GM19455 (cell line): ENCODE results near the gene SAAL1.
A peak's percentile ranks its signal among the peaks of the same experiment; 100 is the strongest.
"Not testable (repeated sequence)": the region's sequence is repeated elsewhere in the genome, so short reads cannot be mapped to it uniquely, and the experiment has no call there.

Experiments used
- ATAC-seq: cut with Tn5 transposase; IDR thresholded peaks from one replicate; pipeline ENCODE4 v1.9.1; 2021; ENCODE audit not compliant: unreplicated experiment

Gene SAAL1

GRCh38 chr11:18105802-18106574 is at the start of gene SAAL1:
TSS of gene SAAL1 (minus strand) at chr11:18106082. CDS start at chr11:18106041, 41 bp downstream.
- ATAC-seq = peak; percentile 93

DNA sequence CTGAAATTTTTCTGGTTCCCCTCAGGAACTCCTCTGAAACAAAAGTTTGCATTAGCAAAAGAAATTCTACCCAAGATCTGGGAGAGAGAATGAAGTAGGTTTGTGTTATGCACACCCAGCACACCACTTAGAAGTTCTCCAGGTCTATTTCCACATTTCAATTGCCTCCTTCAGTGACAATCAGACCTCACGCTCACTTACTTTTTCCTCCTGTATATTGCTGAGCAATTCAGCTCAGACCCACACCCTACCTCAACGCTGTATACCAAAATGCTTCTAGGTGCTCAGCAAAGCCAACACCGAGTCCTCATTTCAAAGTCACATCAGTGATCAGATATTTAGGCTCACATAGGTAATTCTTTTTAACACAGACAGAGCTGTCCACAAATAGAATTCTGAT is 45.7 kb upstream of the SAAL1 start:
- no peak for ATAC-seq

DNA sequence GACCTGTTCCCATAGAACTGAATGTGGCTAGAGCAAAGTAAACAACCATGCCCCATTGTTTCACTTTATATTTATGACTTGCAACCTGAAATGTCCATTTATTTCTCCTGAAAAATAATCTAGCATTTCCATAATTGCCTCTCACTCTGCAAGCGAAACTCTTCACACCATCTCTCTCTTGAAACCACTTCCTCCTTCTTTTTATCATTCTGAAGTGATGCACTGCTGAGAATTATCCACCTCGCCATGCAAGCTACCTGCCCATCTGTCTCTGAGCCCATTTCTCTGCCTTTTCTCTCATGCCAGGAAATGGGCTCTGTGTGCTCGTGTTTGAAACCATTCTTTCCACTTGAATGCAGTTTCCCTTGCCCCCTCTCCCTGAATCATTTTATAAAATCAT is 40.0 kb upstream of the SAAL1 start:
- ATAC-seq = no peak

DNA sequence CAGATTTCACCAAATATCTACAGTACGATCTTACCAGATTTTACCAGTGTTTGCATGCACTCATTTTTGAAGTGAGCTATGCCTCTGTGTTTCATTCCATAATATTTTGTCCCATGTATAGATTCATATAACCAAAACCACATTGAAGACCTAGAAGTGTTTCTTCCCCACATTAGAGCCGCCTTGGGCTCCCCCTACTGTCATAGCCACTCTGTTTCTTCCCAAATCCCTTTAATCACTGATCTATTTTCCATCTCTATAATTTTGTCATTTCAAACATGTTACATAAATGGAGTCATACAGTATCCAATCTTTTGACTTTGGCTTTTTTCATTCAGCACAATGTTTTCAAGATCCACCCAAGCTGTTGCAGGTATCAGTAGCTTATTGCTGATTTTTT is 39.1 kb upstream of the SAAL1 start:
- no peak for ATAC-seq

DNA sequence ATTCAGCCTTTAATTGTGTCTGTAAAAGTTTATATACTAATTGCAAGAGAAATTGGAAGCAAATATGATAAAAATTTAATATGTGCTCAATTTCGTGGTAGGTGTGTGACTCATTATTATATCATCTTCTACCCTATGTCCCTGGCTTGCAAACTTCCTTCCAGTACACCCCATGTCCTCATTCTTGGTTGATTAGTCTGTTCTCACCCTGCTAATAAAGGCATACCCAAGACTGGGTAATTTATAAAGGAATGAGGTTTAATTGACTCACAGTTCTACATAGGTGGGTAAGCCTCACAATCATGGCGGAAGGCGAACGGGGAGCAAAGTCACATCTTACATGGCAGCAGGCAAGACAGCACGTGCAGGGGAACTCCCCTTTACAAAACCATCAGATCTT is 38.4 kb upstream of the SAAL1 start:
- no peak for ATAC-seq

DNA sequence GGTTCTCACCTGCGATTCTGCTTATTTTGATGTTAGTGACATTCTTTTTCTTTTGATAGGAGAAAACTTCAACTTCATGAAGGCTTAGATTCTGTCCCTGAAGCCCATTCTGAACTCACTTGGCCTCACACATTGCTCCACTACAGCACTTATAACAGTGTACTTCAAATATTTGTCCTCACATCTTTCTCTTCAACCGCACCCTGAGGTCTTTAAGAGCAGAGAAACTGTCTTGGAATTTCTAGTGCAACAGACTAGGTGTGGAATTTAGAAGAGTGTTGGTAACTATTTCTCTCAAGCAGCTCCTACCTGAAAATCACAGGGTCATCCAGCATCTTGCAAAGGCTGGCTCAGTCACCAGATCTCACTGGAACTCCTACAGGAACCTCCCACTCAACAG is 34.3 kb upstream of the SAAL1 start:
- ATAC-seq = no peak

GRCh38 chr11:18137186-18137800 is 31.4 kb upstream of the SAAL1 start:
- ATAC-seq = no peak

DNA sequence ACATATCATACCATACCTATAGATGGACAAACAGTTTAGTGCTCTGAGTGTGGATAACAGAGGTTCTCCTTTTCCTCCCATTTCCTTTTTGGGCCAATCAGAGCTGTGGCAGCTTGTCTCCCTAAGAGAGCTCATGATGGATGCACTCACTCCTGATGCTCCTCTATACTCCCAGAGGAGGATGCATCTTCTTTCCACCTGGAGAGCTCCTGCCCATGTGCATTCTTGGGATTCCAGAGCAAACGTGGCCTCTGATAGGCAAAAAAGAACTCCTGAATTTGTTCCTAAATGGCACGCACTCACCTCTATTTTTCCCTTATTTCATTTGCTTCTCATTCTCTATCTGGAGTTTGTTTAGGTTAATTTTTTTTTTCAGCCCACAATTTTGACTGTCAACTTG is 29.4 kb upstream of the SAAL1 start:
- no peak for ATAC-seq

- ATAC-seq = no peak
Observed at GRCh38 chr11:18132341-18132740, 26.5 kb upstream of the SAAL1 start, which contains the start of gene MRGPRX3. TSS of gene MRGPRX3 (plus strand) at chr11:18132571. CDS start at chr11:18137203, 4,632 bp downstream.

GRCh38 chr11:18131115-18131514 is 25.2 kb upstream of the SAAL1 start:
- not testable (repeated sequence) for ATAC-seq

- not testable (repeated sequence) for ATAC-seq
Observed at GRCh38 chr11:18121331-18121828, 15.5 kb upstream of the SAAL1 start.

GRCh38 chr11:18115360-18116127 is 9.7 kb upstream of the SAAL1 start:
- peak; percentile 85 for ATAC-seq

GRCh38 chr11:18111005-18111404 is 5.1 kb upstream of the SAAL1 start:
- no peak for ATAC-seq

- ATAC-seq = no peak
Observed at GRCh38 chr11:18108254-18108653, 2.4 kb upstream of the SAAL1 start.

DNA sequence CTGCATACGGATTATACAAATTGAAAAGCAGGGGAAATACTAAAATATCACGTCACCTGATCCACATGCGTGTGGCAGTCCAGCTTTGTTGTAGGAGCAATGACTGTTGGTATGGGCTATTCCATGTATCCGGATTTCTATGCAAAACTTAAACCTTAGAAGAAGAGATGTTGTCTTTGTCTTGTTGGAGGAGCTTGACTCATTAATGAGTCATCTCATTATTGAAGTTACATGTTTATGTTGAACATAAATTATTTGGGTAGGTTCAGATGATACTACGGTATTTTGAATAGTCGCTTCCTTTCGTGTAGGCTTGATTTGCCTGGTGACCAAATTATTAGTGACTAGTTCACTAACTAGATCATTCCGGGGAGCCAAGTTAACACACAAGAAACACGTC is 806 bp upstream of the SAAL1 start:
- ATAC-seq = no peak

DNA sequence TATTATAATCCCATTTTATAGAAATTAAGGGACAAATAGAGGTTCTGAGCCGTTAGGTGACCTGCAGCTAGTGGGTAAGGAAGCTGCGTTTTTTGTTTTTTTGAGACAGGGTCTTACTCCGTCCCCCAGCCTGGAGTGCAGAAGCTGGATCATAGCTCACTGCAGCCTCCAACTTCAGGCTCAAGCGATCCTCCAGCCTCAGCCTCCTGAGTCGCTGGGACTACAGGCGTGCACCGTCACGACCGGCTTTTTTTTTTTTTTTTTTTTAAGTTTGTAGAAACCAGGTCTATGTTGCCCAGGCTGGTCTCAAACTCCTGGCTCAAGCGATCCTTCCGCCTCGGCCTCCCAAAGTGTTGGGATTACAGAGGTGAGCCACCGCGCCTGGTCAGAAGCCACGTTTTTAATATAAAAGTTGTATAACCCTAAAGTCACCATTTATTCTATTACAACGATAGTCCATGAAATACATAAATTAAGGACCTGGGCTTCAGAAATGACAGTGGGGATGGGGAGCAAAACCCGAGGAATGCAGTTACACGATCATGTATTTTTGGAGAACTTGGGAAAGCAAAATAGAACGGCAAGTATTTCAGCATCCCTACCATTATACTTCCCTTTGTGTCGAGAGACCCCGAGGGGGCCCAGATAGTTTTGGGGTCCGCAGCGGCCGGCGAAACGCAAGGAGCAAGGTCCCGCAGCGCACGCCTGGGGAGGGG is 638 bp downstream of the SAAL1 start:
- ATAC-seq = no peak

DNA sequence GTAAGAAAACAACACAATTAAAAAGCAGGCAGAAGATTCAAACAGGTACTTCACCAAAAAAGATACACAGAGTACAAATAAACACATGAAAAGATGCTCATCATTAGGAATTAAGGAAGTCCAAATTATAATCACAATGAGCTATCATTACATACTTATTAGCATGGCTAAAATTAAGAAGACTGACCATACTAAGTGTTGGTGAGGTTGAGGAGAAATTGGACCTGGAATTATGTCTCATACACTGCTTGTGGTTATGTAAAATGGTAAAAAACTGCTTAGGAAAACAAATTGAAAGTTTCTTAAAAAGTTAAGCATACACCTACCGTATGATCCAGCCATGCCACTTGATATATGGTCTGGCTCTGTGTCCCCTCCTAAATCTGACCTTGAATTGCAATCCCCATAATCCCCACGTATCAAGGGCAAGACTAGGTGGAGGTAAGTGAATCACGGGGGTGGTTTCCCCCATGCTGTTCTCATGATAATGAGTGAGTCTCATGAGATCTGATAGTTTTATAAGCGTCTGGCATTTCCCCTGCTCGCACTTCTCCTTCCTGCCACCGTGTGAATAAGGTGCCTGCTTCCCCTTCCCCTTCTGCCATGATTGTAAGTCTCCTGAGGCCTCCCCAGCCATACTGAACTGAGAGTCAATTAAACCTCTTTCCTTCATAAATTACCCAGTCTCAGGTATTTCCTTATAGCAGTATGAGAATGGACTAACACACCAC is 4.8 kb downstream of the SAAL1 start:
- ATAC-seq = no peak

DNA sequence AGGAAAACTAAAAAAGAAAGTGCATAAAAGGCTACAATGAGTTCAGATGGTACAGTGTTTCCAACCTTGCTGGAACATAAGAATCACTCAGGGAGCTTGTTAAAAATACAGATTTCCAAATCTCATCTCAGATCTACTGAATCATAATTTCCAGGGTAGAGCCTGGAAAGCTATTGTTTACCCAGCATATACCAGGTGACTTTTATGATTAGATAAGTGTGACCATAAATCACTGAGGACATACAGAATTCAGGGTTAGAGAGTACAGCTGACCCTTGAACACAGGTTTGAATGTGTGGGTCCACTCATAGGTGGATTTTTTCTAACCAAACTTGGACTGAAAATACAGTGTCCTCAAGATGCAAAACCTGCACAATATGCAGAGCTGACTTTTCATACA is 11.9 kb downstream of the SAAL1 start:
- ATAC-seq = no peak

GRCh38 chr11:18091731-18092130 is 14.2 kb downstream of the SAAL1 start:
- ATAC-seq = no peak

GRCh38 chr11:18088966-18089365 is 16.9 kb downstream of the SAAL1 start:
- ATAC-seq = no peak
